Suprapubic skin (tissue), 3 donors: Measurements from ENCODE around the gene AATF.

ENCODE experiments used
- EP300 ChIP-seq: sonication (generic); formaldehyde crosslinking; IDR thresholded peaks from one replicate; pipeline ENCODE4 v1.6.1; 2017; ENCODE audit warnings: antibody characterized with exemption
- POLR2A ChIP-seq, 2 donors: fragments of 450-650 bp; IDR thresholded peaks; one replicate each; pipeline ENCODE4 v1.6.1; 2017; ENCODE audit warnings: antibody characterized with exemption in 2 of 2, mild to moderate bottlenecking in 2 of 2, moderate library complexity in 2 of 2
- TF ChIP-seq, protein P1 (sequence below), 2 donors: fragments of 200-600 bp in 1 of 2; fragments of 450-650 bp in 1 of 2; sonication (generic) in 1 of 2; IDR thresholded peaks; one replicate each; pipeline ENCODE4 v1.5.1; 2016 to 2019; ENCODE audit warnings: antibody characterized with exemption in 2 of 2, mild to moderate bottlenecking in 1 of 2, moderate library complexity in 1 of 2

GRCh38 chr17:37084372-37084771, 135.6 kb downstream of the AATF start:
- TF ChIP-seq, protein P1, sequence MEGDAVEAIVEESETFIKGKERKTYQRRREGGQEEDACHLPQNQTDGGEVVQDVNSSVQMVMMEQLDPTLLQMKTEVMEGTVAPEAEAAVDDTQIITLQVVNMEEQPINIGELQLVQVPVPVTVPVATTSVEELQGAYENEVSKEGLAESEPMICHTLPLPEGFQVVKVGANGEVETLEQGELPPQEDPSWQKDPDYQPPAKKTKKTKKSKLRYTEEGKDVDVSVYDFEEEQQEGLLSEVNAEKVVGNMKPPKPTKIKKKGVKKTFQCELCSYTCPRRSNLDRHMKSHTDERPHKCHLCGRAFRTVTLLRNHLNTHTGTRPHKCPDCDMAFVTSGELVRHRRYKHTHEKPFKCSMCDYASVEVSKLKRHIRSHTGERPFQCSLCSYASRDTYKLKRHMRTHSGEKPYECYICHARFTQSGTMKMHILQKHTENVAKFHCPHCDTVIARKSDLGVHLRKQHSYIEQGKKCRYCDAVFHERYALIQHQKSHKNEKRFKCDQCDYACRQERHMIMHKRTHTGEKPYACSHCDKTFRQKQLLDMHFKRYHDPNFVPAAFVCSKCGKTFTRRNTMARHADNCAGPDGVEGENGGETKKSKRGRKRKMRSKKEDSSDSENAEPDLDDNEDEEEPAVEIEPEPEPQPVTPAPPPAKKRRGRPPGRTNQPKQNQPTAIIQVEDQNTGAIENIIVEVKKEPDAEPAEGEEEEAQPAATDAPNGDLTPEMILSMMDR (IDR thresholded peaks at IDR 0.05), result no peak
- TF ChIP-seq EP300, result no peak
- TF ChIP-seq POLR2A (IDR thresholded peaks at IDR 0.05), result no peak
